Liver (tissue), 3 donors: ENCODE results near the gene EHBP1.

Experiments used
- ATF3 ChIP-seq: IDR thresholded peaks from 2 replicates; pipeline ENCODE4 v1.6.1; 2016; ENCODE audit warnings: antibody characterized with exemption
- CTCF ChIP-seq: fragments of 150-350 bp; IDR thresholded peaks from 2 replicates; pipeline ENCODE4 v1.5.1; 2017; ENCODE audit warnings: improper control_type of control experiment, low read depth, low read length; ENCODE audit not compliant: missing input control
- FOXA1 ChIP-seq: IDR thresholded peaks from 2 replicates; pipeline ENCODE4 v1.6.1; 2016; ENCODE audit warnings: antibody characterized with exemption
- FOXA2 ChIP-seq: IDR thresholded peaks from 2 replicates; pipeline ENCODE4 v1.6.1; 2016; ENCODE audit warnings: antibody characterized with exemption
- JUND ChIP-seq, 2 donors: IDR thresholded peaks; 2 replicates each; pipeline ENCODE4 v1.6.1; 2016; ENCODE audit warnings: antibody characterized with exemption in 2 of 2
- MAX ChIP-seq: IDR thresholded peaks from 2 replicates; pipeline ENCODE4 v1.6.1; 2016; ENCODE audit warnings: antibody characterized with exemption
- NR2F2 ChIP-seq: IDR thresholded peaks from 2 replicates; pipeline ENCODE4 v1.6.1; 2016; ENCODE audit warnings: antibody characterized with exemption
- RAD21 ChIP-seq, 2 donors: IDR thresholded peaks; 2 replicates each; pipeline ENCODE4 v1.6.1; 2016; ENCODE audit warnings: antibody characterized with exemption in 2 of 2, mild to moderate bottlenecking in 2 of 2
- REST ChIP-seq: IDR thresholded peaks from 2 replicates; pipeline ENCODE4 v1.6.1; 2016; ENCODE audit warnings: antibody characterized with exemption, mild to moderate bottlenecking
- SP1 ChIP-seq: IDR thresholded peaks from 2 replicates; pipeline ENCODE4 v1.6.1; 2018; ENCODE audit warnings: antibody characterized with exemption, mild to moderate bottlenecking
- TAF1 ChIP-seq: conservative IDR thresholded peaks from 2 replicates; pipeline ENCODE4 v1.6.1; 2016; ENCODE audit warnings: antibody characterized with exemption, mild to moderate bottlenecking
- ZBTB33 ChIP-seq: IDR thresholded peaks from 2 replicates; pipeline ENCODE4 v1.6.1; 2016; ENCODE audit warnings: antibody characterized with exemption
- donor health status: healthy.
- donor health status: healthy.

- TF ChIP-seq JUND (IDR thresholded peaks at IDR 0.05), result no peak
- TF ChIP-seq CTCF, result no peak
- TF ChIP-seq MAX, result no peak
- TF ChIP-seq REST, result no peak
- no peak for TF ChIP-seq FOXA1
- TF ChIP-seq TAF1, result no peak
- no peak for TF ChIP-seq ZBTB33
- TF ChIP-seq FOXA2, result no peak
- TF ChIP-seq RAD21 (IDR thresholded peaks at IDR 0.05), result no peak
- no peak for TF ChIP-seq SP1
- no peak for TF ChIP-seq NR2F2
- no peak for TF ChIP-seq ATF3
Measured at GRCh38 chr2:62797107-62797506, 91.6 kb downstream of the EHBP1 start.
